ENCODE data around the gene RAB17.

RAB17 gene

DNA sequence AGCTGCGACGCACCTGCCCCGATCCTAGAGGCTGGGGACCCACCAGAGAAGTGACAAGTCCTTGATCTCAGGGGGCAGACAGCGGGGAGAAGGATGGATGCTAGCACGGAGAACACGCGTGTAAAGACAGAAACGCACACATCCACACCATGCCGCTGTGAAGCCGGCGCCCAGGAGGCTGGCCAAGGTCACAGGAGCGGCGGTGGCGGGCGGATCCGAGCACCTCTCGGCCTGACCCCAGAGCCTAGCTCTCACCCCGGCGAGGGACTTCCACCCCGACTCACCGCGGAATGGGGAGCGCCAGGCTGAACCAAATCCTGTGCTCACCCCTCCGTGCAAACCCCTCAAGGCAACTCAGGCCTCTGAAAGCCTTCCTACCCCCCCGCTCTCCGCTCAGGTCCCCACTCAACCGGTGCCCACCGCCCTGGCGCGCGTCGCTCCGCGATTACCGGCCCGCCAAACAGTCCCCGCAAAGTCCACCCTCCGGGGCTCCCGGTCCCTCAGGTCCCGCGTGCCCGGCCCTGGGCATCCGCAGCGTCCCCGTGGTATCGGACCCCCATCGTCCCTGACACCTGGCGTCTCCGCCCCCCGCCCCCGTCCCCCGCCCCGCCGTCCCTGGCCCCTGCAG is 36.4 kb upstream of the RAB17 start:
- Histone ChIP-seq H2BK15ac (ENCODE audit: low read depth, poor library complexity, severe bottlenecking) (peak overlapping the region; percentile 68), H3K14ac (ENCODE audit: low read length in 2 of 2) (no peak overlapping the region), H3K9ac (ENCODE audit: low read length) (peak overlapping the region; percentile 83), H3K36me3 (ENCODE audit: control insufficient read depth in 1 of 2, insufficient read depth in 2 of 2, low read depth in 1 of 2, low read length in 2 of 2) (peaks cover 11 to 17% of the 10 kb centered on the region in 2 experiments), H3K9me3 (ENCODE audit: control insufficient read depth, low read length) (no peaks in the 10 kb centered on the region), H3K4me2 (ENCODE audit: low read length, poor library complexity, severe bottlenecking) (peak overlapping the region; percentile 80), H2BK12ac (ENCODE audit: low read length in 2 of 2) (peak overlapping the region in 1 of 2 experiments; percentile 60), H2BK5ac (ENCODE audit: low read depth, low read length, poor library complexity, severe bottlenecking) (no peak overlapping the region), H2BK120ac (ENCODE audit: low read depth, low read length) (peak overlapping the region; percentile 71), H3K4me1 (ENCODE audit: control insufficient read depth, insufficient read depth, low read depth, low read length) (peaks cover 26% of the 10 kb centered on the region), H3K27ac (ENCODE audit: low read length, poor library complexity, severe bottlenecking) (no peak overlapping the region), H4K91ac (ENCODE audit: low read length) (peak overlapping the region; percentile 25), H4K8ac (ENCODE audit: low read length) (peak overlapping the region; percentile 80), H3K27me3 (ENCODE audit: control insufficient read depth in 1 of 2, insufficient read depth in 1 of 2, low read length in 2 of 2) (no peaks in the 10 kb centered on the region), H3K4ac (ENCODE audit: low read depth in 1 of 2, low read length in 2 of 2) (peak overlapping the region; percentile 56 to 61), H3K23ac (ENCODE audit: low read length in 2 of 2) (peak overlapping the region in 1 of 2 experiments; percentile 83), H3K79me1 (replicated peaks; ENCODE audit: low read length, poor library complexity, severe bottlenecking) (peaks cover 17% of the 10 kb centered on the region), H2AFZ (ENCODE audit: low read depth, low read length) (peak overlapping the region; percentile 84), H3K4me3 (ENCODE audit: insufficient read depth in 1 of 2, low read depth in 1 of 2, low read length in 2 of 2) (peak overlapping the region; percentile 78 to 80), H3K18ac (ENCODE audit: low read depth in 1 of 2, low read length in 2 of 2) (peak overlapping the region; percentile 59 to 84), H2AK5ac (ENCODE audit: low read length, severe bottlenecking) (no peak overlapping the region)
- no peak for DNase-seq
- WGBS: 20% methylated on average over 45 of the region's 54 CpGs

DNA sequence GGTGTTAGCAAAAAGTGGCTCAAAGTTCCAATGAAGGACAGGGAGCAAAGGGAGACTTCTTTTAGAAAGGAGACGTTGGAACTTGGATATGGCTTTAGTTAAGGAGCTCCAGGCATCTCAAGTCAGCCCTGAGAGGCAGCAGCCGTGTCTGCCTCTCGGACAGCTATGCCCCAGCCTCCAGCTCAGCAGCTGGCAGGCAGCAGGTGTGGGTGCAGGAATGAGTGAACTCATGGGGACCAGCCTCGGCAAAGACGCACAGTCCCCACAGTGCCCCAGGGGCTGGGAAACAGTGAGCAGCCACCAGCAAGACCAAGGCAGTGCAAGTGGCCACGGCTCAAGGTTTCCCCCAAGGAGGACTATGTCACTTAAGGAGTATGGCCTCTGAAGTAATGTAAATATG is 35.2 kb upstream of the RAB17 start:
- H3K36me3 ChIP-seq (ENCODE audit: control insufficient read depth in 1 of 2, insufficient read depth in 2 of 2, low read depth in 1 of 2, low read length in 2 of 2): peaks cover 6 to 10% of the 10 kb centered on the region in 2 experiments
- H3K27ac ChIP-seq (ENCODE audit: low read length, poor library complexity, severe bottlenecking): no peak overlapping the region
- no peak overlapping the region for H4K91ac ChIP-seq (ENCODE audit: low read length)
- peaks cover 12% of the 10 kb centered on the region for H3K79me1 ChIP-seq (replicated peaks; ENCODE audit: low read length, poor library complexity, severe bottlenecking)
- no peak overlapping the region for H2BK15ac ChIP-seq (ENCODE audit: low read depth, poor library complexity, severe bottlenecking)
- no peak overlapping the region for H3K14ac ChIP-seq (ENCODE audit: low read length in 2 of 2)
- no peak overlapping the region for H2BK12ac ChIP-seq (ENCODE audit: low read length in 2 of 2)
- no peak for DNase-seq
- H4K8ac ChIP-seq (ENCODE audit: low read length): no peak overlapping the region
- H2BK5ac ChIP-seq (ENCODE audit: low read depth, low read length, poor library complexity, severe bottlenecking): no peak overlapping the region
- no peak overlapping the region for H3K4ac ChIP-seq (ENCODE audit: low read depth in 1 of 2, low read length in 2 of 2)
- peaks cover 16% of the 10 kb centered on the region for H3K4me1 ChIP-seq (ENCODE audit: control insufficient read depth, insufficient read depth, low read depth, low read length)
- H3K9ac ChIP-seq (ENCODE audit: low read length): no peak overlapping the region
- H2BK120ac ChIP-seq (ENCODE audit: low read depth, low read length): no peak overlapping the region
- H3K4me3 ChIP-seq (ENCODE audit: insufficient read depth in 1 of 2, low read depth in 1 of 2, low read length in 2 of 2): no peak overlapping the region
- no peak overlapping the region for H3K23ac ChIP-seq (ENCODE audit: low read length in 2 of 2)
- H3K9me3 ChIP-seq (ENCODE audit: control insufficient read depth, low read length): no peaks in the 10 kb centered on the region
- no peaks in the 10 kb centered on the region for H3K27me3 ChIP-seq (ENCODE audit: control insufficient read depth in 1 of 2, insufficient read depth in 1 of 2, low read length in 2 of 2)
- 72% methylated on average over 6 of the region's 6 CpGs for WGBS
- H2AK5ac ChIP-seq (ENCODE audit: low read length, severe bottlenecking): no peak overlapping the region
- no peak overlapping the region for H3K18ac ChIP-seq (ENCODE audit: low read depth in 1 of 2, low read length in 2 of 2)
- H3K4me2 ChIP-seq (ENCODE audit: low read length, poor library complexity, severe bottlenecking): no peak overlapping the region
- H2AFZ ChIP-seq (ENCODE audit: low read depth, low read length): no peak overlapping the region

DNA sequence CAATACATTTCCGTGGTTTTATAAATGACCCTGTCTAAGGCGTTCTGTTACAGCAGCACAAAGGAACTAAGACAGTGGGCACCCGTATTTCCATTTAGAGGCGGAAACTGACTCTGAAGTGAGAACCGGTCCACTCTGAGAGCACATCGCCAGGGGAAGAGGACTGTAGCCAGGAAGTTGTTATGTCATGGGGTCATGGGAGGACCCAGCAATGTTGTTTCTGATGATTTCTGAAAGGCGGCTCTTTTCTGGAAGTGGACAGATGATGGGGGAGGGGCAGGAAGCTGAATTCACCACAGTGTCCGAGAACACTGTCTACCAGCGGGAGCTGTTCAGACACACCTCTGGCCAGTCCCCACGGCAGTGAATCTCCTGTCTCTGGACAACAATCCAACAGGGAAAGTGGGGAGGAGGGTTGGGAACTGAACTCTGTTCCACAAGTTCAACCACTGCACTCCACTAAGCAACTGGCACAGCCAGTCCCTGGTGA is 34.7 kb upstream of the RAB17 start:
- Histone ChIP-seq H2AK5ac (ENCODE audit: low read length, severe bottlenecking) (no peak overlapping the region), H3K4ac (ENCODE audit: low read depth in 1 of 2, low read length in 2 of 2) (no peak overlapping the region), H3K4me1 (ENCODE audit: control insufficient read depth, insufficient read depth, low read depth, low read length) (peaks cover 11% of the 10 kb centered on the region), H2BK5ac (ENCODE audit: low read depth, low read length, poor library complexity, severe bottlenecking) (no peak overlapping the region), H2AFZ (ENCODE audit: low read depth, low read length) (no peak overlapping the region), H3K14ac (ENCODE audit: low read length in 2 of 2) (no peak overlapping the region), H4K91ac (ENCODE audit: low read length) (no peak overlapping the region), H2BK120ac (ENCODE audit: low read depth, low read length) (no peak overlapping the region), H3K4me2 (ENCODE audit: low read length, poor library complexity, severe bottlenecking) (no peak overlapping the region), H3K4me3 (ENCODE audit: insufficient read depth in 1 of 2, low read depth in 1 of 2, low read length in 2 of 2) (no peak overlapping the region), H3K9ac (ENCODE audit: low read length) (no peak overlapping the region), H3K23ac (ENCODE audit: low read length in 2 of 2) (no peak overlapping the region), H3K9me3 (ENCODE audit: control insufficient read depth, low read length) (no peaks in the 10 kb centered on the region), H2BK12ac (ENCODE audit: low read length in 2 of 2) (no peak overlapping the region), H3K79me1 (replicated peaks; ENCODE audit: low read length, poor library complexity, severe bottlenecking) (peaks cover 7% of the 10 kb centered on the region), H2BK15ac (ENCODE audit: low read depth, poor library complexity, severe bottlenecking) (no peak overlapping the region), H3K27me3 (ENCODE audit: control insufficient read depth in 1 of 2, insufficient read depth in 1 of 2, low read length in 2 of 2) (no peaks in the 10 kb centered on the region), H3K18ac (ENCODE audit: low read depth in 1 of 2, low read length in 2 of 2) (no peak overlapping the region), H3K36me3 (ENCODE audit: control insufficient read depth in 1 of 2, insufficient read depth in 2 of 2, low read depth in 1 of 2, low read length in 2 of 2) (peaks cover under 1 to 4% of the 10 kb centered on the region in 2 experiments), H4K8ac (ENCODE audit: low read length) (no peak overlapping the region), H3K27ac (ENCODE audit: low read length, poor library complexity, severe bottlenecking) (no peak overlapping the region)
- no peak for DNase-seq
- WGBS: 70% methylated on average over 10 of the region's 10 CpGs

DNA sequence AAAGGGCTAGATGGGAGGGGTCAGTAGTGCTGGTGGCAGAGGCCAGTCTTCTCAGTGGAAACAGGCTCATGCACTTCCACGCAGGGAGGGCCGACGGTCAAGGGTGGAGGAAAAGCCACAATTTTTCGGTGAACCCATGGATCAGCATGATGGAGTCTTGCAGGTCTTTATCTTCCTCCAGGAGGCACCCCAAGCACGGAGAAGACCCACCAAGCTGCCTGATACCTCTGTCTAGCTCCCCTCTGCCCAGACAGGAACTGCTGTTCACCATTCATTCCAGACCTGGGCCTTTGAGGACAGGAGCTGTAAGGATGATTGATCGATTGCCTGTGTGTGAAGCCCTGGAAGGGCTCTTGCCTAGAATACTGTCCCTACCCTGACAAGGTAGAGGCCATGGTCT is 34.0 kb upstream of the RAB17 start:
- H3K27ac ChIP-seq (ENCODE audit: low read length, poor library complexity, severe bottlenecking): no peak overlapping the region
- peak overlapping the region; percentile 6 to 33 for H2BK12ac ChIP-seq (ENCODE audit: low read length in 2 of 2)

More for the DNA sequence above, 34.0 kb upstream of the RAB17 start:
- H4K91ac ChIP-seq (ENCODE audit: low read length): no peak overlapping the region
- H2AFZ ChIP-seq (ENCODE audit: low read depth, low read length): no peak overlapping the region
- H3K4me2 ChIP-seq (ENCODE audit: low read length, poor library complexity, severe bottlenecking): no peak overlapping the region
- H3K14ac ChIP-seq (ENCODE audit: low read length in 2 of 2): no peak overlapping the region
- H2BK5ac ChIP-seq (ENCODE audit: low read depth, low read length, poor library complexity, severe bottlenecking): no peak overlapping the region
- 100% methylated on average over 5 of the region's 6 CpGs for WGBS
- no peak overlapping the region for H2AK5ac ChIP-seq (ENCODE audit: low read length, severe bottlenecking)
- no peaks in the 10 kb centered on the region for H3K27me3 ChIP-seq (ENCODE audit: control insufficient read depth in 1 of 2, insufficient read depth in 1 of 2, low read length in 2 of 2)
- H3K79me1 ChIP-seq (replicated peaks; ENCODE audit: low read length, poor library complexity, severe bottlenecking): peaks cover 6% of the 10 kb centered on the region
- no peak overlapping the region for H3K9ac ChIP-seq (ENCODE audit: low read length)
- no peak overlapping the region for H3K4me3 ChIP-seq (ENCODE audit: insufficient read depth in 1 of 2, low read depth in 1 of 2, low read length in 2 of 2)
- H2BK120ac ChIP-seq (ENCODE audit: low read depth, low read length): no peak overlapping the region
- H2BK15ac ChIP-seq (ENCODE audit: low read depth, poor library complexity, severe bottlenecking): no peak overlapping the region
- DNase-seq: no peak
- no peak overlapping the region for H3K18ac ChIP-seq (ENCODE audit: low read depth in 1 of 2, low read length in 2 of 2)
- no peak overlapping the region for H3K4ac ChIP-seq (ENCODE audit: low read depth in 1 of 2, low read length in 2 of 2)
- H3K9me3 ChIP-seq (ENCODE audit: control insufficient read depth, low read length): no peaks in the 10 kb centered on the region
- peaks cover 10% of the 10 kb centered on the region for H3K4me1 ChIP-seq (ENCODE audit: control insufficient read depth, insufficient read depth, low read depth, low read length)
- no peak overlapping the region for H3K23ac ChIP-seq (ENCODE audit: low read length in 2 of 2)
- no peak overlapping the region for H4K8ac ChIP-seq (ENCODE audit: low read length)
- no peaks in the 10 kb centered on the region for H3K36me3 ChIP-seq (ENCODE audit: control insufficient read depth in 1 of 2, insufficient read depth in 2 of 2, low read depth in 1 of 2, low read length in 2 of 2)
